ENCODE data around the gene NSDHL.

DNA sequence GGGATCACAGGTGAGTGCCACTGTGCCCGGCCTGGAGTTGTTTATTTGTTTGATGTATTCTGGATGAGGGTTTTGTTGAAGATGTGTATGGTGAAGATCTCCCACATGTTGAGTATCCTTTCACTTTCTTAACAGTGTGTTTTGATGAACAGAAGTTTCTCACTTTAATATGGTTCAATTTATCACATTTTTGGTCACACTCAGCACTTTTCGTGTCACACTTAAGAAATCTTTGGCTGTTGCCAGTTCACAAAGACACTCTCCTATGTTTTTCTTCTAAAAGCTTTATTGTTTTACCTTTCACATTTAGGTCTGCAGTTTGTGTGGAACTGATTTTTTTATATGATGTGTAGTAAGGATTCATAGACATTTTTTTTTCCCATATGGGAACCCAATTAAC is 50.4 kb downstream of the NSDHL start:
- TF ChIP-seq POLR2A (IDR thresholded peaks at IDR 0.05): no peak
- TF ChIP-seq, protein P1, sequence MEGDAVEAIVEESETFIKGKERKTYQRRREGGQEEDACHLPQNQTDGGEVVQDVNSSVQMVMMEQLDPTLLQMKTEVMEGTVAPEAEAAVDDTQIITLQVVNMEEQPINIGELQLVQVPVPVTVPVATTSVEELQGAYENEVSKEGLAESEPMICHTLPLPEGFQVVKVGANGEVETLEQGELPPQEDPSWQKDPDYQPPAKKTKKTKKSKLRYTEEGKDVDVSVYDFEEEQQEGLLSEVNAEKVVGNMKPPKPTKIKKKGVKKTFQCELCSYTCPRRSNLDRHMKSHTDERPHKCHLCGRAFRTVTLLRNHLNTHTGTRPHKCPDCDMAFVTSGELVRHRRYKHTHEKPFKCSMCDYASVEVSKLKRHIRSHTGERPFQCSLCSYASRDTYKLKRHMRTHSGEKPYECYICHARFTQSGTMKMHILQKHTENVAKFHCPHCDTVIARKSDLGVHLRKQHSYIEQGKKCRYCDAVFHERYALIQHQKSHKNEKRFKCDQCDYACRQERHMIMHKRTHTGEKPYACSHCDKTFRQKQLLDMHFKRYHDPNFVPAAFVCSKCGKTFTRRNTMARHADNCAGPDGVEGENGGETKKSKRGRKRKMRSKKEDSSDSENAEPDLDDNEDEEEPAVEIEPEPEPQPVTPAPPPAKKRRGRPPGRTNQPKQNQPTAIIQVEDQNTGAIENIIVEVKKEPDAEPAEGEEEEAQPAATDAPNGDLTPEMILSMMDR (IDR thresholded peaks at IDR 0.05): no peak

Measured in testis (tissue), 2 donors.